RWPE1 (cell line): ENCODE measurements around the gene SAE1.

Experiments used
- CTCF ChIA-PET: fragments of 350-600 bp; sonication (Branson Sonifier 250); formaldehyde crosslinking; extraction: SDS; loops from one replicate; lab custom pipeline; 2021; lab: Yijun Ruan, JAX
- POLR2A ChIA-PET: fragments of 400-600 bp; formaldehyde crosslinking; extraction: SDS; loops from one replicate; lab custom pipeline; 2020; ENCODE audit warnings: antibody characterized with exemption; ENCODE audit not compliant: low non-redundant PET; lab: Yijun Ruan, JAX
- DNase-seq: peaks from one replicate; pipeline ENCODE4 v3.0.0; 2012; ENCODE audit warnings: low spot score
- H3K27ac ChIP-seq: fragments of 450-650 bp; 2 replicates; pipeline ENCODE4 v1.5.1; 2017
- CTCF ChIP-seq: fragments of 450-650 bp; conservative IDR thresholded peaks from 2 replicates; pipeline ENCODE4 v1.5.1; 2017; ENCODE audit warnings: low read depth, mild to moderate bottlenecking

Gene SAE1

GRCh38 chr19:47232422-47233211 is 102.0 kb downstream of the SAE1 start:
- DNase-seq: peak; percentile 56
- peak overlapping the region; percentile 99 for H3K27ac ChIP-seq
- CTCF ChIA-PET: interaction anchor here (1.0 to 1.8 kb wide), 3 partner anchors 10 to 22 kb away, joined by 5 to 15 read pairs (median 6); no protein-coding TSS in a partner anchor

GRCh38 chr19:47236072-47236675 is 105.5 kb downstream of the SAE1 start:
- TF ChIP-seq CTCF: no peak
- CTCF ChIA-PET: interaction anchor here (0.6 kb wide), 1 partner anchor 33 kb away, joined by 3 read pairs; no protein-coding TSS in a partner anchor
- no peak for DNase-seq
- H3K27ac ChIP-seq: no peak overlapping the region
- POLR2A ChIA-PET: no interaction called here

More at GRCh38 chr19:47232422-47233211, 102.0 kb downstream of the SAE1 start:
- POLR2A ChIA-PET: interaction anchor here (1.2 kb wide), 1 partner anchor 10 kb away, joined by 3 read pairs; no protein-coding TSS in a partner anchor
- TF ChIP-seq CTCF: no peak

GRCh38 chr19:47239152-47239551 is 108.5 kb downstream of the SAE1 start:
- POLR2A ChIA-PET: interaction anchor here (0.7 kb wide), 1 partner anchor 126 kb away, joined by 3 read pairs; the partner anchor contains the start of gene ZC3H4
- TF ChIP-seq CTCF: no peak
- CTCF ChIA-PET: interaction anchor here (0.6 kb wide), 1 partner anchor 478 kb away, joined by 3 read pairs; no protein-coding TSS in a partner anchor
- peak overlapping the region; percentile 64 for H3K27ac ChIP-seq
- no peak for DNase-seq

- H3K27ac ChIP-seq: peak overlapping the region; percentile 64
- ChIA-PET POLR2A (interaction anchor here (0.7 kb wide), 1 partner anchor 126 kb away, joined by 3 read pairs; the partner anchor contains the start of gene ZC3H4), CTCF (interaction anchor here (0.7 kb wide), 1 partner anchor 143 kb away, joined by 4 read pairs; no protein-coding TSS in a partner anchor)
- TF ChIP-seq CTCF: no peak
- no peak for DNase-seq
These were observed 109.1 kb downstream of the SAE1 start for GRCh38 chr19:47239610-47240296.

GRCh38 chr19:47240556-47240955 is 109.9 kb downstream of the SAE1 start:
- CTCF ChIA-PET: interaction anchor here (0.6 to 0.7 kb wide), 4 partner anchors 100 to 536 kb away, joined by 3 to 4 read pairs (median 4); no protein-coding TSS in a partner anchor
- POLR2A ChIA-PET: interaction anchor here (1.0 kb wide), 1 partner anchor 34 kb away, joined by 4 read pairs; no protein-coding TSS in a partner anchor
- TF ChIP-seq CTCF: no peak
- H3K27ac ChIP-seq: peak overlapping the region; percentile 64
- DNase-seq: no peak
